DMS114 treated with DMSO at 0.1 percent for 48 hours (cell line): ENCODE measurements around the gene VASN.

Experiments
- DNase-seq: peaks from one replicate; lab custom pipeline; 2025; ENCODE audit not compliant: unreplicated experiment; lab: John Stamatoyannopoulos, UW

Gene VASN

GRCh38 chr16:4370570-4371356 is 885 bp upstream of the VASN start:
- no peak for DNase-seq

- no peak for DNase-seq
Measured at GRCh38 chr16:4372001-4372577, 441 bp downstream of the VASN start.

GRCh38 chr16:4372578-4373355 is 1.1 kb downstream of the VASN start:
- no peak for DNase-seq

- DNase-seq, result no peak
Measured at GRCh38 chr16:4373356-4373908, 1.8 kb downstream of the VASN start.

DNA sequence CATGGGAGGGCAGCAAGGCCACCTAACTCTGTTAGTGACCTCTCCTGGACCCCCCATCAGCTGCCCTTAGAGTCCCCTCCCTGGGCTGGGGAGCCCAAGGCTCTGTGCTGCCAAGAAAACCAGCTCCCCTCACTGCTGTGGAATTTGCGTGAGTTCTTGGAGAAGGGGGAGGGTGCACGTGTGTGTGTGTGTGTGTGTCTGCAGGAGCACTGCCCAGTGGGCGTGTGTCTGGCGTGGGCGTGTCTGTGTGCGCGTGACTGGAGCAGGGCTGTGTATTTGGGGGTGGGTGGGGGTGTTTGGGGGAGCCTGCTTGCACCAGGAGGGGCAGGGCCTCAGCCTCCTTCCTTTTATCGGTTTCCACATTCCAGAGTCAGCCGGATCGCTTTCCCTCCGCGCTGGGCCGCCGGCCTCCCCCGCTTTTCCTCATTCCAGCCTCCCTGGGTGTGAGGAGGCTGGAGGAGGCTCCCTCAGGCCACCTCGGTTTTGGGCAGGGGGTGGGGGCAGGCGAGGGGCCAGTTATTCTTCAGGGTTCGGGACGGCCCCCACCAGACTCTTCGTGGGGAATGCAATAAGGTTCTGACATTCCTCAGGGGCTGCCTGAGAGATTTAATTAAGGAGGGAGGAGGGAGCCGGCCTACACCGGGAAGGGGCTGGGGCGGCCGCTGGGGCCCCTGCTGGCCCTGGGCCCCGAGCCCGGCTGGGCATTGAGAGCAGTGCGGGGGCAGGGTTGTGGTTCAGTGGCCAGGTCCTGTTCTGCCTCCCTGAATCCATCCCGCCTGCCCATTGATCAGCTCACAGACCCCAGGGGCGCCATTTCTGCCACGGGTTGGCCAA is 2.5 kb downstream of the VASN start:
- DNase-seq, result no peak

DNA sequence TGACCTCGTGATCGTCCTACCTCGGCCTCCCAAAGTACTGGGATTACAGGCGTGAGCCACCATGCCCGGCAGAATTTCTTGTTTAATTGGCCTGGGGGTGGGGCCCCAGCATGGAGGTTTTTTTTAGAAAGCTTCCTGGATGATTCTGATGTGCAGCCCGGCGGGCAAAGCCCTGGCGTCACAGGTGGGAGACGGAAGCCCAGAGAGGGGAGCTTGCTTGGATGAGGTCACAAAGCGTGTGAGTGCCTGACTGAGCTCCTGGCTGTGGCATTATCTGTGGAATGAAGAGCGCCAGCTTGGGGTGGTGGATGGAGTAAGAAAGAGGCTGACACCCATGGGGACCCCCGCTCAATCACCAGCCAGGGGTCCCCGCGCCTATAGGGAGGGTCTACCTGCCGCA is 4.1 kb downstream of the VASN start:
- DNase-seq, result no peak

DNA sequence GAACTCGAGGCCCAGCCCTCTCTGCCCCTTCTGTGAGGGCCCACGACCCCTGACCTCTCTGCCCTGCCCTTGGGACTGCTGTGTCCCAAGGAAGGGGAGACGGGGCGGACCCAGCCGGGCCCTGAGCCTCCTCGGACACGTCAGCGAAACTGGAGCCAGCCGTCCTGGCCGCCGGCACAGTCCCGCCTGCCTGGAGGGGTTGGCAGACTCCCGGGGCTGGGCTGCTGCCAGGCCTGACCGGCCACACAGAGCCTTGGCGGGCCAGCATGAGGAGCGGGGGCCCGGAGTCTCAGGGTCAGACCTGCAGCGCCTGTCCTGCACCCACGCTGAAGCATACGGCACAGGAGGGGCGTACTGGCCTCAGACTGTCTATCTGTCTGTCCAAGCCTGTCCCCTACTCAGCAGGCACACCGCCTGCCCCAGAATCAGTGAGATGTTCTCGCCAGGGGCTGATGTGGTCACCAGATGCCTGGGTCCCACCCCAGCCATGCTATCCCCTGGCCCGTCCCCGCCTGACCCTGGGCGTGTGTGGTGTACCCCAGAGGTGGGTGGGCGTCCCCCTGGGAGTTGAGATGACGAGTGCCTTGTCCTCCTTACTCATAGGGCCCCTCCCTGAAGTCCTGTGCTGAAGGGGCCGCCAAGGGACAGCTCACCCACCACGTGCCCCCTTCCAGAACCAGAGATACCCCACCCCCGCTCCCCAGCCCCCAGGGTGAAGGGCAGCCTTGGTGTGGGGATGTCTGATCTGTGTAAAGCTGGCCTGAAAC is 4.7 kb downstream of the VASN start:
- no peak for DNase-seq

- DNase-seq, result no peak
Measured at GRCh38 chr16:4376893-4377572, 5.4 kb downstream of the VASN start.

- DNase-seq, result no peak
Measured at GRCh38 chr16:4377573-4378154, 6.0 kb downstream of the VASN start.

- no peak for DNase-seq
Measured at GRCh38 chr16:4378161-4378666, 6.6 kb downstream of the VASN start.

DNA sequence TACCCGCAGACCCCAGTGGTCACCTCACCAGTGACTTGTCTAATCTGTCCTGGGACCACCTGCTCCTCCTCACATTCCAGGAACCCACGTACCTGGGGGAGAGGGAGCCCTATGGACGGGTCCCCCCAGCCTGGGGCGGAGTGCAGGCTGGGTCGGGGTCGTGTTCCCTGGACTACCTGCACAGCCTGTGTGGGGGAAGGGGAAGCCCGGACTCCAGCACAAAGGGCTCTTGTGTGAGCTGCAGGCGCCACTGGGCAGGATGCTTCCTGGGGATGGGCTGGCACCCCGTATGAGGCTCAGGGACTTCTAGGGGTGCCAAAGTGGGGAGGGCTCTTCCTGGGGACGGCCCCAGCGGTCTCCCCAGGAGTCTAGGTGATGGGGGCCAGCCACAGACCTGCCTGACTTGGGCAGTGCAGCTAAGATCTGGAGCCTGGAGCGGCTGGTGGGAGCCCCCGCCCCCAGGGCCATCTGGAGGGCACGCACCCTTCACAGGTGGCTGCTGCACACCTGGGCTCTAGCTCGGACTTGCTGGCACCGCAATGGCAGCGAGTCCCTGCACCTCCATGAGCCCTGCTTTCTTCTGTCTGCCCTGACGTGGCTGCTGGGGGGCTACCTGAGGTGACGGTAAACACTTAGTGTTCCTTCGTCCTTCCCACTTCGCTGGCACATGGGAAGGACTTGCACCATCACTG is 7.5 kb downstream of the VASN start:
- no peak for DNase-seq

GRCh38 chr16:4380119-4381063 is 8.7 kb downstream of the VASN start:
- no peak for DNase-seq

GRCh38 chr16:4381072-4381934 is 9.7 kb downstream of the VASN start:
- no peak for DNase-seq

DNA sequence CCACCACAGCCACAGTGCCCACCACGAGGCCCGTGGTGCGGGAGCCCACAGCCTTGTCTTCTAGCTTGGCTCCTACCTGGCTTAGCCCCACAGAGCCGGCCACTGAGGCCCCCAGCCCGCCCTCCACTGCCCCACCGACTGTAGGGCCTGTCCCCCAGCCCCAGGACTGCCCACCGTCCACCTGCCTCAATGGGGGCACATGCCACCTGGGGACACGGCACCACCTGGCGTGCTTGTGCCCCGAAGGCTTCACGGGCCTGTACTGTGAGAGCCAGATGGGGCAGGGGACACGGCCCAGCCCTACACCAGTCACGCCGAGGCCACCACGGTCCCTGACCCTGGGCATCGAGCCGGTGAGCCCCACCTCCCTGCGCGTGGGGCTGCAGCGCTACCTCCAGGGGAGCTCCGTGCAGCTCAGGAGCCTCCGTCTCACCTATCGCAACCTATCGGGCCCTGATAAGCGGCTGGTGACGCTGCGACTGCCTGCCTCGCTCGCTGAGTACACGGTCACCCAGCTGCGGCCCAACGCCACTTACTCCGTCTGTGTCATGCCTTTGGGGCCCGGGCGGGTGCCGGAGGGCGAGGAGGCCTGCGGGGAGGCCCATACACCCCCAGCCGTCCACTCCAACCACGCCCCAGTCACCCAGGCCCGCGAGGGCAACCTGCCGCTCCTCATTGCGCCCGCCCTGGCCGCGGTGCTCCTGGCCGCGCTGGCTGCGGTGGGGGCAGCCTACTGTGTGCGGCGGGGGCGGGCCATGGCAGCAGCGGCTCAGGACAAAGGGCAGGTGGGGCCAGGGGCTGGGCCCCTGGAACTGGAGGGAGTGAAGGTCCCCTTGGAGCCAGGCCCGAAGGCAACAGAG is 10.5 kb downstream of the VASN start:
- DNase-seq, result no peak

GRCh38 chr16:4382795-4383357 is 11.2 kb downstream of the VASN start:
- DNase-seq, result no peak
